ENCODE data around the gene MACROD2.

DNA sequence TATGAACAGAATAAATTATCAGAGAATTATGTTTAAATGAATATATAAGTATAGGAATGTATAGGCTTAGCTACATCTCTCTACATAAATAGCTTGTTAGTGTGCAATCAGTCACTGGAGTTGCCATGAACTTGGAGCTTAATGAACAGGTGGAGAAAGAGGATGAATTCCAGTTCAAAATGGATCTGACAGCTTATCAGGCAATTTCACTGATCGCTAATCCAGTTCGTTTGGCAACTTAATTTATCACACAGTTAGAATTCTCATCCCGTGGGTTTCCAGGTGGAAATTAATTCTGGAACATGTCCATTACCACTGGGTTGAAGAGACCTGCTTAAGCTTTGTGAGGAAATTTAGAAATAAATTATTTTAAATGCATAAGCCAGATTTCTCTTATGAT is 118.1 kb downstream of the MACROD2 start:
- TF ChIP-seq, protein P1, sequence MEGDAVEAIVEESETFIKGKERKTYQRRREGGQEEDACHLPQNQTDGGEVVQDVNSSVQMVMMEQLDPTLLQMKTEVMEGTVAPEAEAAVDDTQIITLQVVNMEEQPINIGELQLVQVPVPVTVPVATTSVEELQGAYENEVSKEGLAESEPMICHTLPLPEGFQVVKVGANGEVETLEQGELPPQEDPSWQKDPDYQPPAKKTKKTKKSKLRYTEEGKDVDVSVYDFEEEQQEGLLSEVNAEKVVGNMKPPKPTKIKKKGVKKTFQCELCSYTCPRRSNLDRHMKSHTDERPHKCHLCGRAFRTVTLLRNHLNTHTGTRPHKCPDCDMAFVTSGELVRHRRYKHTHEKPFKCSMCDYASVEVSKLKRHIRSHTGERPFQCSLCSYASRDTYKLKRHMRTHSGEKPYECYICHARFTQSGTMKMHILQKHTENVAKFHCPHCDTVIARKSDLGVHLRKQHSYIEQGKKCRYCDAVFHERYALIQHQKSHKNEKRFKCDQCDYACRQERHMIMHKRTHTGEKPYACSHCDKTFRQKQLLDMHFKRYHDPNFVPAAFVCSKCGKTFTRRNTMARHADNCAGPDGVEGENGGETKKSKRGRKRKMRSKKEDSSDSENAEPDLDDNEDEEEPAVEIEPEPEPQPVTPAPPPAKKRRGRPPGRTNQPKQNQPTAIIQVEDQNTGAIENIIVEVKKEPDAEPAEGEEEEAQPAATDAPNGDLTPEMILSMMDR (IDR thresholded peaks at IDR 0.05): no peak
- TF ChIP-seq POLR2A (IDR thresholded peaks at IDR 0.05): no peak
